WI38 (cell line): Measurements from ENCODE around the gene KIAA0930.

Experiments
- H3K4me3 ChIP-seq: 2 replicates; pipeline ENCODE4 v1.5.1; 2011; ENCODE audit warnings: low read depth, mild to moderate bottlenecking, control low read depth, low read length
- CTCF ChIP-seq: IDR thresholded peaks from 2 replicates; pipeline ENCODE4 v1.5.1; 2012; ENCODE audit warnings: low read depth, mild to moderate bottlenecking, control low read depth, low read length

Gene KIAA0930

GRCh38 chr22:45150139-45150538 lies 90.6 kb downstream of the KIAA0930 start:
- no peak for TF ChIP-seq CTCF
- H3K4me3 ChIP-seq: no peak overlapping the region

GRCh38 chr22:45149671-45150070 lies 91.0 kb downstream of the KIAA0930 start:
- no peak overlapping the region for H3K4me3 ChIP-seq
- no peak for TF ChIP-seq CTCF

GRCh38 chr22:45144916-45145315 lies 95.8 kb downstream of the KIAA0930 start:
- no peak for TF ChIP-seq CTCF

GRCh38 chr22:45142376-45142775 lies 98.3 kb downstream of the KIAA0930 start:
- H3K4me3 ChIP-seq: no peak overlapping the region
- TF ChIP-seq CTCF: no peak

More at GRCh38 chr22:45144916-45145315, 95.8 kb downstream of the KIAA0930 start:
- H3K4me3 ChIP-seq: no peak overlapping the region
